ENCODE data around the gene LTBP4.
A peak's percentile ranks its signal among the peaks of the same experiment; 100 is the strongest.

The LTBP4 gene

GRCh38 chr19:40671404-40671803 lies 70.2 kb downstream of the LTBP4 start (continued):
- TF ChIP-seq ZFP37 (tag by site-specific recombination; IDR thresholded peaks at IDR 0.05), result no peak
- no peak for TF ChIP-seq SALL2 (tag by site-specific recombination; IDR thresholded peaks at IDR 0.05; ENCODE audit: borderline replicate concordance)

GRCh38 chr19:40672038-40672437 lies 70.9 kb downstream of the LTBP4 start:
- CTCF ChIA-PET, result interaction anchor here (0.6 to 1.7 kb wide), 7 partner anchors 9 to 303 kb away, joined by 3 to 10 read pairs (median 4); no protein-coding TSS in a partner anchor
- POLR2A ChIA-PET, result no interaction called here

DNA sequence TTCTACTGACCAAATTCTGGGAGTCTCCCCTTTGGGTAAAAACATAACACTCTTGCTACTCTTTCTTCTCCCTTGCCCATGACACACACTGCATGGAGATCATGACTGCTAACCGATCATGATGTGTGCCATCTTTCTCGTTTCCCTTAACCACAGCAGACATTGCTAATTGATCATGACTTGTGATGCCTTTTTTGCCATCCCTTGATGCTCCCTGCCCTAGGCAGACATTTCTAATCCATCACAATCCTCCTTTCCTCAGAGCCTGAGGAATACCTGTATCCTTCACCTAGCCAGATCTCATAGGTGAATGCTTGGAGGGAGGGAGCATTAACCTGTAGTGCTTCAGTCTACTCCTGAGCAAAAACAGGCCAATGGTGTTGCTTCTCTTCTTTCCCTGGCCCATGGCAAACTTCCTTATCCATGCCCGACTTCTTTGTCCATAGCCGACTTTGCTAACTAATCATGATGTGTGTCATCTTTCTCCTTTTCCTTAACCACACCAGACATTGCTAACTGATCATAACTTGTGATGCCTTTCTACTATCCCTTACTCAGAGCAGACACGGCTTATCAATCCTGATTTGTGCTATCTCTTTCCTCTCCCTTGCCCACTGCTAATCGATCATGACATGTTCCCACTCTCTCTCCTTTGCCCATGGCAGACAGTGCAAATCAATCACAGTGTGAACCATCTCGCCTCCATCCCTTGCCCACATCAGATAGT lies 71.6 kb downstream of the LTBP4 start:
- H3K9me3 ChIP-seq (ENCODE audit: control insufficient read depth, insufficient read depth, low read depth, low read length), result no peaks in the 10 kb centered on the region; the same call in 1 of the 2 replicates
- CTCF ChIA-PET, result interaction anchor here (0.6 to 2.0 kb wide), 4 partner anchors 32 to 281 kb away, joined by 4 to 8 read pairs (median 4); no protein-coding TSS in a partner anchor
- POLR2A ChIA-PET, result no interaction called here
- H3K4me1 ChIP-seq (ENCODE audit: control insufficient read depth, insufficient read depth, low read length), result peaks cover 3% of the 10 kb centered on the region; the same call in 1 of the 2 replicates
- no peak overlapping the region for H3K27ac ChIP-seq (ENCODE audit: extremely low read depth, low read depth, low read length)
- no peak for TF ChIP-seq OSR2 (tag by site-specific recombination; IDR thresholded peaks at IDR 0.05)
- no peak for TF ChIP-seq TSHZ1 (tag by site-specific recombination; IDR thresholded peaks at IDR 0.05; ENCODE audit: borderline replicate concordance)
- peak; percentile 87; the same call in 1 of the 2 replicates for TF ChIP-seq ZNF23 (tag by site-specific recombination; IDR thresholded peaks at IDR 0.05; ENCODE audit: borderline replicate concordance)
- TF ChIP-seq ZNF248 (tag by site-specific recombination; IDR thresholded peaks at IDR 0.05), result no peak
- TF ChIP-seq, protein P1, sequence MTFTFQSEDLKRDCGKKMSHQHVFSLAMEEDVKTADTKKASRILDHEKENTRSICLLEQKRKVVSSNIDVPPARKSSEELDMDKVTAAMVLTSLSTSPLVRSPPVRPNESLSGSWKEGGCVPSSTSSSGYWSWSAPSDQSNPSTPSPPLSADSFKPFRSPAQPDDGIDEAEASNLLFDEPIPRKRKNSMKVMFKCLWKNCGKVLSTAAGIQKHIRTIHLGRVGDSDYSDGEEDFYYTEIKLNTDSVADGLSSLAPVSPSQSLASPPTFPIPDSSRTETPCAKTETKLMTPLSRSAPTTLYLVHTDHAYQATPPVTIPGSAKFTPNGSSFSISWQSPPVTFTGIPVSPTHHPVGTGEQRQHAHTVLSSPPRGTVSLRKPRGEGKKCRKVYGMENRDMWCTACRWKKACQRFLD (tag by site-specific recombination; IDR thresholded peaks at IDR 0.05), result no peak
- TF ChIP-seq ZNF426 (tag by site-specific recombination; IDR thresholded peaks at IDR 0.05), result no peak
- no peak for TF ChIP-seq ZNF707 (tag by site-specific recombination; IDR thresholded peaks at IDR 0.05)
- no peak for TF ChIP-seq ZNF423 (tag by site-specific recombination; IDR thresholded peaks at IDR 0.05)
- no peak for TF ChIP-seq SCRT1 (tag by site-specific recombination; IDR thresholded peaks at IDR 0.05; ENCODE audit: borderline replicate concordance)
- peak; percentile 98 for TF ChIP-seq ZBTB17 (tag by site-specific recombination; IDR thresholded peaks at IDR 0.05)
- TF ChIP-seq, protein P2, sequence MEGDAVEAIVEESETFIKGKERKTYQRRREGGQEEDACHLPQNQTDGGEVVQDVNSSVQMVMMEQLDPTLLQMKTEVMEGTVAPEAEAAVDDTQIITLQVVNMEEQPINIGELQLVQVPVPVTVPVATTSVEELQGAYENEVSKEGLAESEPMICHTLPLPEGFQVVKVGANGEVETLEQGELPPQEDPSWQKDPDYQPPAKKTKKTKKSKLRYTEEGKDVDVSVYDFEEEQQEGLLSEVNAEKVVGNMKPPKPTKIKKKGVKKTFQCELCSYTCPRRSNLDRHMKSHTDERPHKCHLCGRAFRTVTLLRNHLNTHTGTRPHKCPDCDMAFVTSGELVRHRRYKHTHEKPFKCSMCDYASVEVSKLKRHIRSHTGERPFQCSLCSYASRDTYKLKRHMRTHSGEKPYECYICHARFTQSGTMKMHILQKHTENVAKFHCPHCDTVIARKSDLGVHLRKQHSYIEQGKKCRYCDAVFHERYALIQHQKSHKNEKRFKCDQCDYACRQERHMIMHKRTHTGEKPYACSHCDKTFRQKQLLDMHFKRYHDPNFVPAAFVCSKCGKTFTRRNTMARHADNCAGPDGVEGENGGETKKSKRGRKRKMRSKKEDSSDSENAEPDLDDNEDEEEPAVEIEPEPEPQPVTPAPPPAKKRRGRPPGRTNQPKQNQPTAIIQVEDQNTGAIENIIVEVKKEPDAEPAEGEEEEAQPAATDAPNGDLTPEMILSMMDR (tag by site-specific recombination; IDR thresholded peaks at IDR 0.05), result no peak
- TF ChIP-seq PRDM1 (tag by site-specific recombination; IDR thresholded peaks at IDR 0.05), result no peak
- no peak for TF ChIP-seq GLI2 (tag by site-specific recombination; IDR thresholded peaks at IDR 0.05; ENCODE audit: borderline replicate concordance, low read depth)
- no peak for TF ChIP-seq ZFP41 (tag by site-specific recombination; IDR thresholded peaks at IDR 0.05; ENCODE audit: borderline replicate concordance)
- no peak for TF ChIP-seq ZNF521 (tag by site-specific recombination; IDR thresholded peaks at IDR 0.05)
- H3K36me3 ChIP-seq (ENCODE audit: control insufficient read depth in 2 of 2, insufficient read depth in 1 of 2, low read length in 2 of 2), result peaks cover 65 to 86% of the 10 kb centered on the region in 2 experiments
- no peak overlapping the region for H3K4me3 ChIP-seq (ENCODE audit: low read depth, low read length)

More at GRCh38 chr19:40672038-40672437, 70.9 kb downstream of the LTBP4 start:
- H3K4me3 ChIP-seq (ENCODE audit: low read depth, low read length), result no peak overlapping the region
- no peaks in the 10 kb centered on the region; the same call in 1 of the 2 replicates for H3K9me3 ChIP-seq (ENCODE audit: control insufficient read depth, insufficient read depth, low read depth, low read length)
- TF ChIP-seq SP2 (tag by site-specific recombination; IDR thresholded peaks at IDR 0.05) (no peak), ZNF23 (tag by site-specific recombination; IDR thresholded peaks at IDR 0.05; ENCODE audit: borderline replicate concordance) (peak; percentile 90; the same call in 1 of the 2 replicates), ZBTB17 (tag by site-specific recombination; IDR thresholded peaks at IDR 0.05) (peak; percentile 86; the same call in 1 of the 2 replicates), ZNF555 (tag by site-specific recombination; conservative IDR thresholded peaks at IDR 0.05) (no peak)
- H3K4me1 ChIP-seq (ENCODE audit: control insufficient read depth, insufficient read depth, low read length), result peaks cover 3% of the 10 kb centered on the region; the same call in 1 of the 2 replicates
- H3K27ac ChIP-seq (ENCODE audit: extremely low read depth, low read depth, low read length), result no peak overlapping the region
- H3K36me3 ChIP-seq (ENCODE audit: control insufficient read depth in 2 of 2, insufficient read depth in 1 of 2, low read length in 2 of 2), result peaks cover 58 to 82% of the 10 kb centered on the region in 2 experiments
